ENCODE results near the gene SDK2.

The SDK2 gene

DNA sequence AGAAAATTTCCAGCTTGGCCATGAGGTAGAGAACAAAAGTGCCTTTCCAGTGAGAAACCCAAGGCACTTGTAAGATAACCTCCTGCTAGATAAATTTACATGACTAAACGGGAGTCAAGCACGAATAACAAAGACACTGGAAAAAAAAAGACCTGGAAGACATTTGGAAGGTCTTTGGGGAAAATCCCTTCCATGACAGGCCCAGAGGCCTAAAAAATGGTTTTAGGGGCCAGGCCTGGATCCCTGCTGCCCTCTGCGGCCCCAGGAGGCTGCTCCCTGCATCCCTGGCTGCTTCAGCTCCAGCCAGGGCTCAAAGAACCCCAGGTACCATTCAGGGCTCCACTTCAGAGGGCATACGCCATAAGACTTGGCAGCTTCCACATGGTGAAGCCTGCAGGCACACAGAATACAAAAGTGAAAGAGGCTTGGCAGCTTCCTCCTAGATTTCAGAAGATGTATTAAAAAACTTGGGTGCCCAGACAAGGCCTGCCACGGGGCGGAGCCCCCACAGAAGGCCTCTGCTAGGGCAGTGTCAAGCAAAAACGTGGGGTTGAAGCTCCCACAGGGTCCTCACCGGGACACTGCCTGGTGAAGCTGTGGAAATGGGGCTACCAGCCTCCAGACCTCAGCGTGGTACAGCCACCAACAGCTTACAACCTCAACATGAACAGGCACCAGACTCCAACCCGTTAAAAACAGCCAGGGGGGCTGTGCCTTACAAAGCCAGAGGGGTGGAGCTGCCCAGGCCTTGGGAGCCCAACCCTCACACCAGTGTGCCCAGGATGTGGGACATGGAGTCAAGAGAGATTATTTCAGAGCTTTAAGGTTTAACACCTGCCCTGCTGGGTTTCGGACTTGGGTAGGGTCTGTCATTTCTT is 77.1 kb downstream of the SDK2 start:
- in situ Hi-C loops (cut with HindIII; ENCODE audit: low sequenced_read_pairs) = no loop called here

DNA sequence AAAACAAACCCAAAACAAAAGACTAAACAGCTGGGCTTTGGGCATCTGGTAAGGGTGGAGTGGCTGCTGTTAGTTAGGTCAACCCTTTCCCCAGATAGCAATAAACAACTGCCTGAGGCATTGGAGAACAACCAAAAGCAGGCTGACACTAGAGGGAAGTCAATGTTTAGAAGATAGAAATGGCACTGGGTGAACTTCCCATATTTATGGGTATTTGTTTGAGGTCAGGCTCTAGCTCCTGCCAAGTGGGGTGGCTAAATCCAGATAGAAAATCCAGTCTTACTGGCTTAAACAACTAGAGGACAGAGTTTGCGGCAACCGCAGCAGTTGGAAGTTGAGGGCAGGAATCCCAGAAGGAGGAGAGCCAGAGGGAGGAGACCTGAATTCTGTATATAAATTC is 79.4 kb downstream of the SDK2 start:
- in situ Hi-C loops (cut with HindIII; ENCODE audit: low sequenced_read_pairs) = loop anchor here (5.0 kb wide), 1 partner anchor 42 kb away; no protein-coding TSS in a partner anchor

DNA sequence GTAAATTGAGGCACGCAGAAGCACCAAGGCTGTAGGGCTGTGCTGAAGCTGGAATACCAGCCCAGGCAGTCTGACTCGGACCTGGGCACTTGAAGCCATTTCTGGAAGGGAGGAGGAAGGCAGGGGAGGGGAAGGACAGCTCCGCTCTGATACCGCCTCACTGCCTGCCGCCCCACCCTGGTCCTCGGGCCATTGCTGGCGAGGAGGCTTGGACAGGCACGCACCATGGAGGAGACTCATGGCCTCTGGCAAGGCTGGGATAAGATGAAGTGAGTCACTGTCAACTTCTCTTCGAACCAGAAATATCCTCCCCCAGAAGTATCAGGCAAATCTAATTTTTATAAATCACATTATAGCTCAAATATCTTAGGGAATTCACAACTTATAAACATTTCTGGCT is 81.3 kb downstream of the SDK2 start:
- in situ Hi-C loops (cut with HindIII; ENCODE audit: low sequenced_read_pairs) = loop anchor here (5.0 kb wide), 1 partner anchor 44 kb away; no protein-coding TSS in a partner anchor

DNA sequence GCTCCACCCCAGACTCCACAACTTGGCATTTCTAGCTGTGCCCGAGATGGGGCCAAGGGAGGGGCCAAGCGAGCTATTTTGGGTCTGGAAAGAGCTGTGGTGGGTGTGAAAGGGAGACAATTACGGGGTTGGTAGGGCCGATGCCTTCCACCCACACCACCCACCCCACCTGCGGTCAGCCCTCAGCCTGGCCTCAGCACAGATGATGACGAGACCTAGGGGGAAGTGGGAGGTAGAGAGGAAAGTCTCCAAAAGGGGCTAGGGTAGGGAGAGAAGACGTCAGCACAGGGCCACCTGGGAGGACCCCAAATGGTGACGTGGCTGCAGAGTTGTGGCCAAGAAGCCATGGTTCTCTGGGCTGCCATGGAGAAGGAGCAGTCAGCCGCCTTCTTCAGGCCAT is 83.1 kb downstream of the SDK2 start:
- in situ Hi-C loops (cut with HindIII; ENCODE audit: low sequenced_read_pairs) = loop anchor here (5.0 kb wide), 1 partner anchor 46 kb away; no protein-coding TSS in a partner anchor

DNA sequence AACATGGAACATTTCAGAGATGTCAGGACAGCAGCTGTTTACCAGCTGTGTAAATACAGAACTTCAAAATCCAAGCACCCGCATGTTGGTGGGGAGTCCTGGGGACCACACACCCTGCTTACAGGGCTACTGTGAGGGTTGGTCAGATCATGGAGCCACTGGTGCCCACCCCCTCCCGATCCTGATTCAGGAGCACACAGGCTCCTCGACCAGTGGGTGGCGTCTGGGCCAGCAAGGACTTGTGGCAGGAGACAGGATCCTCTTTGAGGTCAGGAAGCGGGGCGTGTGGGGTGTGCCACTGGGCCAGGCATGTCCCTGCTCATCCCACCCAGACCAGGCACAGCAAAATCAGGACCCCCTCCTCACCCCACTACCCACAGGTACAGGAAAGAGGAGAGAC is 83.6 kb downstream of the SDK2 start:
- in situ Hi-C loops (cut with HindIII; ENCODE audit: low sequenced_read_pairs) = loop anchor here (5.0 kb wide), 1 partner anchor 47 kb away; no protein-coding TSS in a partner anchor

DNA sequence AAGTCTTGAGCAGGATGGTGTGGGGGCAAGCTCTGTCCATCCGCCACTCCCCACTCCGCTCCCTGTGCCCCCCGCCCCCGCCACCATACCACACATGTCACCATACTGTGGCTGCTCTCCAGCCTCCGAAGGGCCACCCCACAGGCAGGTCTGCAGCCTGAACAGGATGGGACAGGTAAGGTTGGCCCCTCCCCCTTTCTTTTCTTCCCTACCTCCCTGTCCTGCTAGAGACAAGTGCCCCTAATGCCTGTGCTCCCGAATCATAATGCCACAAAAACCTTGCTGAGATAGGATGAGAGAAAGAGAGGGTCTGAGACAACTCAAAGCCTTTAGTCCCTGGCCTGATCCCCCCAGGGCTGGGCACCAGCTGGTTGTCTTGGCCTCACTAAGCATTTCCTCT is 84.7 kb downstream of the SDK2 start:
- in situ Hi-C loops (cut with HindIII; ENCODE audit: low sequenced_read_pairs) = no loop called here

DNA sequence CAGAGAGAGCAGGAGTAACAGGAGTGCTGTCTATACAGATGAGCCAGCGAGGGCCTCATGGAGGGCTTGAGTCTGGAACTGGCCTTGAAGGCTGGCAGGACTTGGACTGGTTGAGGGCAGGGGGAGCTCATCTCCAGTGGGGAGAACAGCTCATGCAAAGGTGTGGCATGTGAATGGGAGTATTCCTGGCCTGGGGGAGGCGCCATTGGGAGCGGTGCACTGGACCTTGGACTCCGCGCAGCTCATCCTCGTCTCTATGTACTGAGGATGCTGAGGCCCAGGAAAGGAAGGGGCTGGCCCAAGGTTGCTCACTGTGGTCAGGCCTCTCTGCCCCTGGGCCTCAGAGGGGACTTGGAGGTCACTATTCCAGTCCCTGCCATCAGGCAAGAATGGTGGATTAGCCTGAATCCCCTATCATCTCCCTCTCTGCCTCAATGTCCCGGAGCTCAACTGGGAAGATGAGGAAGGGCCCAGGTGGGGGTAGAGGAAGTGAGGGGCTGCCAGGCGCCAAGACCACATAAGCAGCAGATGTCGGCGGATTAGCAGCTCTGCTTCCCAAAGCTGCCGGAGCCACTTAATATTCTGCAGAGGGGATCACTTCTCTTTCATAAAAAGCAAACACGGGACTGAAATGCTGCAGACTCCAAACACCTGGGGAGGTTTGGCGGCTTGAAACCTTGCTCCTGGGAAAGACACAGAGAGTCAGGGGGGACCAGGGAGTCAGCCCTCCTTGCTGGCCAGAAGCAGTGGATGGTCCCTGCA is 88.9 kb downstream of the SDK2 start:
- in situ Hi-C loops (cut with HindIII; ENCODE audit: low sequenced_read_pairs) = no loop called here

DNA sequence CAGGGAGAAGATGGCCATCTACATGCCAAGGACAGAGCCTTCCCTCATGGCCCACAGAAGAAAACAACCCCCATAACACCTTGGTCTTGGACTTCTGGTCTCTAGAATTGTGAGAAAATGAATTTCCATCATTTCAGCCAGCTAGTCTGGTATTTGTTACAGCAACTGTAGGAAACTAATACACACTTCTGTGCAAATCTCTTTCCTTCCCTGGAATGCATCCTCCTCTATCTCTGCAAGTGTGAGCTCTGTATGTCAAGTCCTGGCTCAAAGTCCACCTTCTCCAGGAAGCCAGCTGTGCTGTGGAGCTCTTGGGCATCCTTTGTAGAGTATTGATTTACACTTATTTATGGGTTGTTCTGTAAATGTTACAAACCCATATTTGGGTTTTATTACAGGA is 89.7 kb downstream of the SDK2 start:
- in situ Hi-C loops (cut with HindIII; ENCODE audit: low sequenced_read_pairs) = no loop called here

DNA sequence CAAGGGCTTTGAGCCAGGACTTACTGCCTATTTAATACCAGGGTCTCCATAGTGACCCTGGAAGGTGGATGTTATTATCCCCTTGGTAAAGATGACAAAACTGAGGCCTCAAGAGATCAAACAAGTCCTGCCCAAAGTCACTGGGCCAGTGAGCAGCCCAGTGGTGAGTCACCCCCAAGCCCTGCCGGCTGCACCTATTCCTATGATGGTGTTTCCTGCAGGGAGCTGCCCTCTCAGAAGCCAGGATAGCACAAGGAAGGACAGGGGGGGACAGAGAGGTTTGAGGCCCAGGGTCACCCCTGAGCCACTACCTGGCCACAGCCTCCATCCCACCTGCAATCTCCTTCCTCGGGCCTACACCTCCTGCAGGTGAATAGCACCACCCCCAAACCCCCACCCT is 90.9 kb downstream of the SDK2 start:
- in situ Hi-C loops (cut with HindIII; ENCODE audit: low sequenced_read_pairs) = no loop called here

DNA sequence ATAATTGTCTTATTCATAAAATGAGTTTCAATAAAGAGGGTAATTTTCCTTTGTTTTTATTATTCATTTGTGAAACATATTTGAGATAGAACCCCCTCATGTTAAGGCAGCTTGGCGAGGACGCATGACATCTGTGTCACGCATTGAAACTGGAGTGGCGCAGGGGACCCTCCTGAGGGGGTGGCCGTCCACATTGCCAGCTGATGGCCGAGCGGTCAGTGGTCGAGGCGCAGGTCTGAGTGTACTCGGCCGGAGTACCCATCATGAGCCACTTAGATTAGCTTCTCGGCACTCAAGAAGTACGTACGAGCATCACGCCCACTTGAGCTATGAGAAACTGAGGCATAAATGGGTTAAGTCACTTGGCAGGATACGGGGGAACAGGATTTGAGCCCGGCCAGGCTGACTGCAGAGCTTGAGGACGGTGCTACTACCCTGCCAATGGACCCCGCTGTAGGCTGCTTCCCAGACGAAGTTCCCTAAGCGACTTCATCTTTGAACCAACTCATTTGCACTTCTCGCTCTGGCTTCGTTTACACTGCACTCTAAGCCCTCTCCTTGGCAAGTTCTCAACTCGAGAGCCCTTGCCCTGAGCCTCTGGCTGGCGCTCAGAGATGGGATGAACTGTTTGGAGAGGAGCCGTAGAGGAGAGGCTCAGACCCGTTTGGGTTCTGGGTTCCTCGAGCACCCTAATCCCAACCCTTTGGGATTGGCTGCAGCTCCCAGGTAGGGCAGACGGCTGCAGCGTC is 91.8 kb downstream of the SDK2 start:
- in situ Hi-C loops (cut with HindIII; ENCODE audit: low sequenced_read_pairs) = no loop called here

DNA sequence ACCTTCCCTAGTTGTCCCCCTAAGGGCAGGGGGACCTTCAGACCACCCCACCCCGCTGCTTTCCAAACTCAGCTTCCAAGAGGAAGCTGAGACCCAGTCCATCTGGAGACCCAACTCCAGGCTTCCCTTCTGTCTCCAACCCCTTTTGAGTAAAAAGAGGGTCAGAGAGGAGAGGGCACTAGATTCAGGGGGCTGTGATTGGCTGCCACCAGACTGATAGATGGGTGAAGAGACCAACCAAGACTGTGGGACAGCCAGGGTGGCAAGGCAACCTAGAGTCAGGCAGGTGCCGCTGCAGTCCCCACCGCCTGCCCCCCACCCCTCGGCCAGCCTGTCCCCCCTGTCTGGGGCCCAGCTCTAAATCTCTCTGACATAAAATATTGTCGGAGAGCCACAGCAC is 92.5 kb downstream of the SDK2 start:
- in situ Hi-C loops (cut with HindIII; ENCODE audit: low sequenced_read_pairs) = no loop called here

DNA sequence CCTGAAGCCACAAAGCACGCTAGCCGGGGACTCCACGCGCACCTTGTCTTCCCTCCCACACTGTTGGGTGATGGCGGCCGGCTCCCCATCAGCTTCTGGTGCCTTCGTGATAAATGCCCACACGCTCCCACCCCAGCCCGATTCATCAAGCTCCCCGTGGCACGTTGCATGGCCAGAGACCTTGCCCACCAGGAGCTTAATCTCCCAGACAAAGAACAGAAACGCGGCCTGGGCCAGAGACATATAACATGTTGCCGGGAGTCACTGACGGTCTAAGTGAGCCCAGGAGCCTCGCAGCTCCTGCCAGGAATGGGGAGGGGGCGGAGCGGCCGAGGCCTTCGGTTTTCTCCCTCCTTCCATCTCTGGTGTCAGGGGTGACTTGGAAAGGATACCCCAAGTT is 93.1 kb downstream of the SDK2 start:
- in situ Hi-C loops (cut with HindIII; ENCODE audit: low sequenced_read_pairs) = no loop called here

DNA sequence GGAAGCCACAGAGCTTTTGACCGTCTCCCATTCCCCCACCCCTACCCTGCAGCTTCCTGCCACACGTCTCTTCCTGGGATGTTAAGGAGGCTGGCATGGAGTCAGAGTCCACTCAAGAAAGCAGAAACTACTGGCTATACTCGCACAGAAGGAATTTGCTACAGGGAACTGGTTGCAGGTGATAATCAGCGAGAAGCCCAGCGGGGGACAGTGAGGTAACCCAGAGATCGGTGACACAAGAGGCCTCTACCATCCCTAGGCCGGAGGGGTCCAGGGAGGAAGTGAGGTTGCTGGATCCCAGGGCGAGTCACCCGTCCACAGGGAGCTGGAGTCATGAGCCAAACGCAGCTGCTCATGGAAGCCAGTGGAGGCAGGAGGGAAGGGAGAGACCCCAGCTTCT is 93.7 kb downstream of the SDK2 start:
- in situ Hi-C loops (cut with HindIII; ENCODE audit: low sequenced_read_pairs) = no loop called here

DNA sequence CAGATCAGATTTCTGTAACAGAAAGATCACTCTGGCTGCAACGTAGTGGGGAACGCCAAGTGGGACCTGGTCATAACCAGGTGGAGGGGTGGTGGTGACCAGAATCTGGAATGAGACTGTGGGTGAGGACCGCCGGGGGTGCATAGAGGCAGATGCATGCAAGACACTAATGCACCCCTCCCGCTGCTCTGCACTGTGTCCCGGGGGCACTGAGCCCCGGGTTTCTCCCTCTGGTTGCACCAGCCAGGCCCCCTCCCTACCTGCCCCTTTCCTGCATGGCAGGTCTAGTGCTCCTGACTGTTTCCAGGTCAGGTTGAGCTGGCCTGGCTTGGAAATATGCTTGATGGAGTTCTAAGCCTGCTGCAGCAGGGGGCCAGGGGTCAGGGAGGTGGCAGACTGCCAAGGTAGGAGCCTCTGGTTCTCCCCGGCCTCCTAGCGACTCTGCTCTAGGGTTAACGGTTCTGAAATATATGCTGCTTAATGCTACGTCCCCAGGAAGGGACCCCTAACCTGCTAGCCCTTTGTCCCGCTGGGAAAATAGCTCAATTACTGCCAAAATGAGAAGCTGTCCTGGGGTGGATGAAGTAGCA is 94.3 kb downstream of the SDK2 start:
- in situ Hi-C loops (cut with HindIII; ENCODE audit: low sequenced_read_pairs) = no loop called here

DNA sequence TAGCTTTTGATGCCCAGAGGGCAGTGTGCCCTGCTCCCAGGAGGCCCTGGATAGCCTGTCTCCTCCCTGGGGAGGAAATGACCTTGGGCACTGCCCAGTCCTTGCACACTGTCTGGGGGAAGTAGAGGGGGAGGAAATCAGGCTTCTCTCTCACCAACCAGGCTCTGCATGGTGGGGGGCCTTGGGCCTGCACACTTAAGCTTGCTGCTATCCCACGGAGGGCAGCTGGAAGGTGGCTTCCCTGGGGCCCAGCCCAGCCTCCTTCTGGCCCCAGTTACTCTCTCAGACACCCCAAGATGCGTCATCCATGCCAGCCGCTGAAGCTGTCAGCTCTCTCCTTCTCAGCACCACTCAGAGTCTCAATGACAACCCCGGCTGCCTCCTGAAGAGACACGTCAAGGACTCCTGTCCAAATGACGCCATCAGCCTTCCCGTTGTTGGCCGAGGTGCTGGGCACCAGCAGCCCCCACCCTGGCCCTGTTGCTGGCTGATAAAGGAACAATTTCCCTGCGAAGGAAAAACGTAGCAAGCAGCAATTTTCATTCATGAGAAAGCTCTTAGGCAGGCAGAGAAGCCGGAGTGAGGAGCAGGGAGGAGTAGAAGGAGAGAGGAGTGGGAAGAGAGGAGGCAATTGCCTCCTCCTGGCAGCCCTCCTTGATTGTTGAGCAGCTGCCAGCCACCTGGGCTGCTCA is 95.5 kb downstream of the SDK2 start:
- in situ Hi-C loops (cut with HindIII; ENCODE audit: low sequenced_read_pairs) = no loop called here

DNA sequence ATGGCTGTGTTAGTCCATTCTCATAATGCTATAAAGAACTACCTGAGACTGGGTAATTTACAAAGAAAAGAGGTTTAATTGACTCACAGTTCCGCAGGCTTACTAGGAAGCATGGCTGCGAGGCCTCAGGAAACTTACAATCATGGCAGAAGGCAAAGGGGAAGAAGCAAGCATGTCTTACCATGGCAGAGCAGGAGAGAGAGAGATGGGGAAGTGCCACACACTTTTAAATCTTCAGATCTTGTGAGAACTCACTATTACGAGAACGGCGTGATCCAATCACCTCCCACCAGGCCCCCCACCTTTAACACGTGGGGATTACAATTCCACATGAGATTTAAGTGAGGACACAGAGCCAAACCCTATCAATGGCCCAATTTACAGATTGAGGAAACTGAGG is 96.5 kb downstream of the SDK2 start:
- in situ Hi-C loops (cut with HindIII; ENCODE audit: low sequenced_read_pairs) = no loop called here

DNA sequence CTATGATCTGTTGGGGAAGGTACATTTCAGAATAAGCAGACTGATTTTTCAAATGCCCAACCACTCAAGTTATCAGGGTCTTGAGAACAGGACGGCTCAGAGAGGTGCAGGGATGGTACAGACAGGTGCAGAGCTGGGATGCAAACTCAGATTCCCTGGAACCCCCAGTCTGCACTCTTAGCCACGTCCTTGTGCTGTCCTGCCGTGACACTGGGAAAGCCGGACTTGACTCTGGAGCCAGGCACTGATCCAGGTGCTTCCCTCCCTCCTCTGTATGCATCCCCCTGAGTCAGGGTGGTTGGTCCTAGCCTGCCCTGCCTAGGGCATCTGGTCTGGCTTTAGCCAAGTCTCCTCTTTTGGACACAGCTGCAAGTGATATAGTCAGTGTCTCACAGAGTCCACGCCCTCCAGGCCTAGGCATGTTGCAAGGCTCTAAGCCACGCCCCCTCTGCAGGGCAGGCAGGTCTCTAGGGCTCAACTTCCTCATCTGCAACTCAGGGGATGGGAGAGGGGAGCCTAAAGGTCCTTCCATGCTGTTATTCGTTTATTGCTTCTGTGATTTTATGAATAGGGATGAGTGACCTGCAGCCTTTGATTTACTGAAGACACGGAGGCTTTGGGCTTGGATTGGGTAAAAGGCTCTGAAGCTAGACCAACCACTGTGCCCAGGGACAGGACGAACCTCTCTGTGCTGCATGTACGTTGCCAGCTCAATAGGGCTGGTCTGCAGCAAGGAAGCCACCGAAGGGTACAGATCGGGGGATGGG is 97.3 kb downstream of the SDK2 start:
- in situ Hi-C loops (cut with HindIII; ENCODE audit: low sequenced_read_pairs) = no loop called here

DNA sequence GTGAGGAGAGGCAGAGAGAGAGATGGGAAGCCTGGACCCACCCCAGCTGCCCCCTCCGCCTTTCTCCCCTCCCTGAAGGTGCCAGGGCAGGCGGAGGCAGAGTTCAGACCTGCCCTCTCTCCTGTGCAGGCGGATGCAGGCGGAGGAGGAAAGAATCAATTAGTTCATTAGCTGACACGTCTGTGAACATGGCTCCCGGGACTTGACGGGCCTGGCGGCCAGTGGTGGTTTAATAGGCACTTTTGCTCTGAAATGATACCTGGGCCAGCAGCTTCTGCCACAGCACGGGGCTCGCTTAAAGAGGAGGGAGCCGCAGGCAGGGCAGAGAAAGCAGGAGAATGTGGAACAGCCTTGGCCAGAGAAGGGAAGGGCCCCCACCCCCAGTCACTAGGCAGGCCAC is 98.1 kb downstream of the SDK2 start:
- in situ Hi-C loops (cut with HindIII; ENCODE audit: low sequenced_read_pairs) = no loop called here
